HFF-Myc (cell line): ENCODE data around the gene MYL9.

Experiments used
- DNase-seq: peaks from one replicate; pipeline ENCODE4 v3.0.0-alpha.2; 2011; ENCODE audit warnings: low read depth; ENCODE audit errors: extremely low read depth
- H3K4me3 ChIP-seq: replicated peaks from 2 replicates; pipeline ENCODE4 v1.5.1; 2011; ENCODE audit warnings: low read depth, mild to moderate bottlenecking, control low read depth, low read length
- CTCF ChIP-seq: IDR thresholded peaks from 2 replicates; pipeline ENCODE4 v1.5.1; 2012; ENCODE audit warnings: mild to moderate bottlenecking, low read depth, low read length, control low read depth; ENCODE audit errors: missing control alignments

Gene MYL9

GRCh38 chr20:36574366-36575135, 33.2 kb downstream of the MYL9 start:
- TF ChIP-seq CTCF, result no peak
- no peak for DNase-seq
- H3K4me3 ChIP-seq, result peak overlapping the region; percentile 81

- no peak overlapping the region for H3K4me3 ChIP-seq
- TF ChIP-seq CTCF, result no peak
- DNase-seq, result no peak
These were observed 34.7 kb downstream of the MYL9 start for GRCh38 chr20:36576081-36576445.

- H3K4me3 ChIP-seq, result no peak overlapping the region
- no peak for TF ChIP-seq CTCF
- DNase-seq, result no peak
These were observed 37.2 kb downstream of the MYL9 start for GRCh38 chr20:36578356-36579041.

GRCh38 chr20:36579996-36580545, 38.8 kb downstream of the MYL9 start:
- no peak overlapping the region for H3K4me3 ChIP-seq
- no peak for DNase-seq
- TF ChIP-seq CTCF, result no peak

- no peak for TF ChIP-seq CTCF
- no peak overlapping the region for H3K4me3 ChIP-seq
- DNase-seq, result no peak
These were observed 41.0 kb downstream of the MYL9 start for GRCh38 chr20:36582322-36582721.

GRCh38 chr20:36582821-36583220, 41.5 kb downstream of the MYL9 start:
- no peak for DNase-seq
- TF ChIP-seq CTCF, result no peak
- no peak overlapping the region for H3K4me3 ChIP-seq
